Hippocampal formation (tissue), 2 donors: ENCODE data around the gene ATP6V0A4.
"Not testable (repeated sequence)": the region's sequence is repeated elsewhere in the genome, so short reads cannot be mapped to it uniquely, and the experiment has no call there.

Experiments
- DNase-seq, 2 donors: peaks; one replicate each; lab custom pipeline; 2025; lab: John Stamatoyannopoulos, UW

The ATP6V0A4 gene

GRCh38 chr7:138802706-138803105, 4.7 kb upstream of the ATP6V0A4 start:
- no peak for DNase-seq

- no peak for DNase-seq
Measured at GRCh38 chr7:138801256-138801655, 3.3 kb upstream of the ATP6V0A4 start.

DNA sequence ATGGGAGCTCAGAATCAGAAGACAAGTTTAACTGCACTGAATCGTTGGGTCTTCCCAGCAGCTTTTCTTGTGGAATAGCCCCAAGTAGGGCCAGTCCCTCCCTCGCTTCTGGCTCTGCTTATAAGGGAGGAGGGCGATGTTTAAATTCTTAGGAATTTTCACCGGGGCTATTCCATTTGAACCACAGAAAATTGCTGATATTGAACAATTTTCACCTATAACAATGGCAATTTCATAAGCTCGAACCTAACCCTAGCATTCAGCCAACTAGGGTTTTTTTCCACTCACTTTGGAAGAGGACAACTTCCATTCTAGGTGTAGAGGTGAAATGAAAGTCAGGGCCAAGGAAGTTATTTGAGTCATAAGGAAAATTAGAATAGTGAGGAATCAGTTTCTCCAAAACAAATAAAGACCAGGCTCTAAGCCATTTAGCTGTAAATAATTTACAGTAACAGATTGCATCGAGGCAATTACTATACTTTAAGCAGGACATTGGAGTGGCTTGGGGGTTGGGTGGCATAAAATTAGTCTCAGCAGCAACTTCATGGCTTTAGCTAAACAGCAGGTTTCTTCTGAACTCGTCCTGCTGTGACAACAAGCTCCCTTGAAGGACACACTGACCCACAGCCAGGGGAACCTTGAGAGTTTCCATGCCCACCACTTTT, 1.5 kb upstream of the ATP6V0A4 start:
- no peak for DNase-seq

GRCh38 chr7:138798836-138799235, 840 bp upstream of the ATP6V0A4 start:
- DNase-seq, result no peak

- not testable (repeated sequence) for DNase-seq
Measured at GRCh38 chr7:138797046-138797445, 950 bp downstream of the ATP6V0A4 start.

- no peak for DNase-seq
Measured at GRCh38 chr7:138796038-138796615, 1.9 kb downstream of the ATP6V0A4 start.

GRCh38 chr7:138785587-138786437, 12.2 kb downstream of the ATP6V0A4 start:
- no peak for DNase-seq

DNA sequence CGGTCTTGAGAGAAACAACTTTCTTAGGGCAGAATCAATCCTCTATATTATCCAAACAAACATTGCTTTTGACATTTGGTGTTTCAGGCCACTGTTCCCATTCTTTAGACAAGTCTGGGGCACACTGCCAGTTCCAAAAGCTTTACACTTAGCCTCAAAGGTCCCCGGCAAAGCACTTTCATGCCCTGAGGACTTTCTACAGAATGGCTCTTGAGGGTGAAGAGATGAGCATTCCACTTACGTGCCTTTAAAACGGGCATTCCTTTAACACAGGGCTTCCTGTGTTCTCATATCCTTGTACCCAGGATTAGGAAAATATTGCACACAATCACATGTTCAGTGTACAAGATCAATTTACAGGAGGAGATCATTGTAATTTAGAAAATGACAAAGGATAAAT, 13.3 kb downstream of the ATP6V0A4 start:
- no peak for DNase-seq

GRCh38 chr7:138781004-138781403, 17.0 kb downstream of the ATP6V0A4 start:
- no peak for DNase-seq

GRCh38 chr7:138776166-138776833, 21.7 kb downstream of the ATP6V0A4 start:
- no peak for DNase-seq

- DNase-seq, result no peak
Measured at GRCh38 chr7:138773817-138774216, 24.2 kb downstream of the ATP6V0A4 start.

- no peak for DNase-seq
Measured at GRCh38 chr7:138773176-138773575, 24.8 kb downstream of the ATP6V0A4 start.

DNA sequence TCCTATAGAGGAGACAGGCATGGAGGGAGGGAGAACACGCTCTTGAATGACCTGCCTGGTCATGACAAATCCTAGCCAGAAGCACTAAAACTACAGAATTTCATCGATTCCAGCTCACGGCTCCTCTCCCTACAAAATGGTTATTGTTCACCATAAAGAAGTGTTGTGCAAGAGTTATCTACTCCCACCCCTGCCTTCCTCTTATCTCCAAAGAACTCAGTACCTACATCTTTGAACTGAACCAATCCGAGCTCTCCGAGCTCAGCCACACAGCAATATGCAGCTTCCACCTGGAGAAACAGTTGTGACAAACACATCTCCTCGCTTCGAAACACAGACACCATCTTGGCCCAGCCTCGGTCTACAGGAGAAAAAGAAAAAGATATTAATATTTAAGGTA, 27.1 kb downstream of the ATP6V0A4 start:
- DNase-seq, result no peak

GRCh38 chr7:138768241-138768640, 29.8 kb downstream of the ATP6V0A4 start:
- no peak for DNase-seq

DNA sequence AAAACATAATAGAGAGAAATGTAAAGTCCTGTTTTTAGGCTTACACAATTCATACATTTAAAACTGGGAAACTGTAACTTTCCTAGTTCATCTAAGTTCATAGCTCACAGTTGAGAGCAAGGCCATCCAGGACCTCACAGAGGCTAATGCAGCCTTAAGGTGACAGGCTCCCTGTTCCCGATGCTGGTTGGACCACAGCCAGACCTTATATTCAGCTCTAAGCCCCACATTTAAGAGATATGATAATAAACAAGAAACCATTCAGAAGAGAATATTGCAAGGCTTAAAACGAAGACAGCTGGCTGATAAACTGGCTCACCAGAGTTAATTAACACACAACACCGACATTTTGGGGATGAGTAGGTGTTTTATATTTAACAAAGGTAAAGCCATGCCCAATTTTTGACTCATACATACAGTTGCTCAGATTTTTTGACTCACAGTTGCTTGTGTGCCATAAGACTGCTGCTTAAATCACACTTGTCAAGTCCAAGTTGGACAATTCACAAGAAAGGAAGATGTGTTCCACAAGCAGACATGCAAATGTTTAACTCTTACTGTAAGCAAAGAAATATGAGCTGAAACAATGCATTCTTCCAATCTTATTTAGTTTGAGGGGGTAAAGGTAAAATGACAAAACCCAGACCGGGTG, 41.3 kb downstream of the ATP6V0A4 start:
- no peak for DNase-seq

- no peak for DNase-seq
Measured at GRCh38 chr7:138755842-138756590, 42.0 kb downstream of the ATP6V0A4 start.

- no peak for DNase-seq
Measured at GRCh38 chr7:138755331-138755747, 42.7 kb downstream of the ATP6V0A4 start.

DNA sequence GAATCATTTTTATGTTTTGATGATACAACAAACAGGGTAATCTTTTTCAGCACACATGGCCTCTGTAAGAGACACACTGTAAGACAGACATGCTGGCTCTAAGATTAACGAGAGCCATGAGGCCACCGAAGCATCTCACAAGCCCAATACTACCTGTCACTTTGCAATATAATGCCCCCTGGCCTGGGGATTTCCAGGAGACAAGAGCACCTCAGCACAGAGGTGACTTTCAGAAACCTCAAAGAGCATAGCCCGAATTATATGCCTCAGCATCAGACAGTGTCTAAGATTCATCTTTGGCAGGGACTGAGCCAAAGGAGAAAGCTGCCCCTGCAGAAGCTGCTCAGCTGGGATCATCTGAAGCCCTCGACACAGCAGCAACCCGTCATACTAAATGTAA, 44.4 kb downstream of the ATP6V0A4 start:
- DNase-seq, result no peak

GRCh38 chr7:138753150-138753518, 44.9 kb downstream of the ATP6V0A4 start:
- no peak for DNase-seq

DNA sequence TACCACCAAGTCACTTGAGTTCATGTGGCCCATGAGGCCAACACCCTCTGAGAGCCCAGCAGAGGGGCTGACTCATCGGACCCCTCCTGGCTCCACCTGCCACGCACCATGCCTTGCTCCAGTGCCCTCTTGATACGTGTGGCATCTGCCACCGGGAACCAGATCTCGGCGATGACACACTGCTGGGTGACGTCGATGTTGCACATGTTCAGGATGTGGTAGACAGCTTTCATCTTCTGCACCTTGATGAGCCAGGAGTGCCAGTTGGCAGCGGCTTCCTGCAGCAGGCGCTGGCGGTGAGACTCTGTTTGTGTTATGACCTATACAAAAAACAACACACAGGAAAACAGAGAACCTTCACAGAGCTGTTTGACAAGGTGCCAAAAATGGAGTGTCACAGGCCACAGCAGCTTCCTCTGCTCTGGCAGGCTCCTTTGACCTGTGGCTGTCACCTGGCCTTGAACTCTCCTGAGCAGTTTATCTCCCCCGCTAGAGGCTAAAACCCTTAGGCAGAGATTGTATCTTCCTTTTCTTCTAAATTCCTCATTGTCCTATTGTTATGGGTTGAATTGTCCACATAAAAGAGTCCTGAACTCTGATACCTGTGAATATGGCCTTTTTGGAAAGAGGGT, 45.4 kb downstream of the ATP6V0A4 start:
- no peak for DNase-seq
